Karpas-422 (cell line): ENCODE results near the gene ZNF638. TPM values are rescaled to one million over a fixed set of nuclear protein-coding genes. Genes with fewer than 3 reads are reported as not detected.

Source experiments
- DNase-seq: peaks from one replicate; pipeline ENCODE4 v3.0.0-alpha.2; 2015
- H2AFZ ChIP-seq: fragments of 200-600 bp; sonication (generic); 2 replicates; pipeline ENCODE4 v1.6.1; 2014; ENCODE audit warnings: antibody characterized with exemption, low read length, mixed read lengths
- H3K27ac ChIP-seq: fragments of 200-600 bp; sonication (generic); 2 replicates; pipeline ENCODE4 v1.5.1; 2014; ENCODE audit warnings: mild to moderate bottlenecking, low read length, moderate library complexity
- H3K27me3 ChIP-seq: fragments of 200-600 bp; sonication (generic); 2 replicates; pipeline ENCODE4 v1.6.1; 2014; ENCODE audit warnings: low read length, mixed read lengths
- H3K36me3 ChIP-seq: fragments of 200-600 bp; sonication (generic); 2 replicates; pipeline ENCODE4 v1.6.1; 2014; ENCODE audit warnings: low read length, mixed read lengths; ENCODE audit not compliant: insufficient read depth
- H3K4me1 ChIP-seq: fragments of 200-600 bp; sonication (generic); 2 replicates; pipeline ENCODE4 v1.6.1; 2014; ENCODE audit warnings: mild to moderate bottlenecking, low read length, mixed read lengths
- H3K4me2 ChIP-seq: fragments of 200-600 bp; sonication (generic); 2 replicates; pipeline ENCODE4 v1.6.1; 2014; ENCODE audit warnings: low read length, low read depth, mild to moderate bottlenecking; ENCODE audit not compliant: poor library complexity, severe bottlenecking
- H3K4me3 ChIP-seq: fragments of 200-600 bp; sonication (generic); 2 replicates; pipeline ENCODE4 v1.5.1; 2014; ENCODE audit warnings: mild to moderate bottlenecking, antibody characterized with exemption, low read length, mixed read lengths
- H3K79me2 ChIP-seq: fragments of 200-600 bp; sonication (generic); 2 replicates; pipeline ENCODE4 v1.6.1; 2014; ENCODE audit warnings: mild to moderate bottlenecking, low read length, mixed read lengths
- H3K9ac ChIP-seq: fragments of 200-600 bp; sonication (generic); 2 replicates; pipeline ENCODE4 v1.6.0; 2014; ENCODE audit warnings: low read length
- H3K9me2 ChIP-seq: fragments of 200-600 bp; sonication (generic), shearing (Covaris generic); replicated peaks from 2 replicates; pipeline ENCODE4 v1.6.0; 2014; ENCODE audit warnings: mild to moderate bottlenecking, low read length, moderate library complexity; ENCODE audit not compliant: insufficient read depth
- H3K9me3 ChIP-seq: fragments of 300-700, 200-600 bp; sonication (generic); 2 replicates; pipeline ENCODE4 v1.6.1; 2014; ENCODE audit warnings: low read length, mixed read lengths
- H4K20me1 ChIP-seq: fragments of 200-600 bp; sonication (generic); 2 replicates; pipeline ENCODE4 v1.6.1; 2014; ENCODE audit warnings: mild to moderate bottlenecking, antibody characterized with exemption, low read length, low read depth; ENCODE audit not compliant: insufficient read depth
- total RNA-seq: library from RNA; depleted of rRNA; stranded (reverse); fragments of >200 nt; shearing (Covaris generic); gene quantifications from 2 replicates; pipeline ENCODE4 v1.2.3, GENCODE V29; 2014; ENCODE audit warnings: low replicate concordance; rRNA removed

The ZNF638 gene, protein sequence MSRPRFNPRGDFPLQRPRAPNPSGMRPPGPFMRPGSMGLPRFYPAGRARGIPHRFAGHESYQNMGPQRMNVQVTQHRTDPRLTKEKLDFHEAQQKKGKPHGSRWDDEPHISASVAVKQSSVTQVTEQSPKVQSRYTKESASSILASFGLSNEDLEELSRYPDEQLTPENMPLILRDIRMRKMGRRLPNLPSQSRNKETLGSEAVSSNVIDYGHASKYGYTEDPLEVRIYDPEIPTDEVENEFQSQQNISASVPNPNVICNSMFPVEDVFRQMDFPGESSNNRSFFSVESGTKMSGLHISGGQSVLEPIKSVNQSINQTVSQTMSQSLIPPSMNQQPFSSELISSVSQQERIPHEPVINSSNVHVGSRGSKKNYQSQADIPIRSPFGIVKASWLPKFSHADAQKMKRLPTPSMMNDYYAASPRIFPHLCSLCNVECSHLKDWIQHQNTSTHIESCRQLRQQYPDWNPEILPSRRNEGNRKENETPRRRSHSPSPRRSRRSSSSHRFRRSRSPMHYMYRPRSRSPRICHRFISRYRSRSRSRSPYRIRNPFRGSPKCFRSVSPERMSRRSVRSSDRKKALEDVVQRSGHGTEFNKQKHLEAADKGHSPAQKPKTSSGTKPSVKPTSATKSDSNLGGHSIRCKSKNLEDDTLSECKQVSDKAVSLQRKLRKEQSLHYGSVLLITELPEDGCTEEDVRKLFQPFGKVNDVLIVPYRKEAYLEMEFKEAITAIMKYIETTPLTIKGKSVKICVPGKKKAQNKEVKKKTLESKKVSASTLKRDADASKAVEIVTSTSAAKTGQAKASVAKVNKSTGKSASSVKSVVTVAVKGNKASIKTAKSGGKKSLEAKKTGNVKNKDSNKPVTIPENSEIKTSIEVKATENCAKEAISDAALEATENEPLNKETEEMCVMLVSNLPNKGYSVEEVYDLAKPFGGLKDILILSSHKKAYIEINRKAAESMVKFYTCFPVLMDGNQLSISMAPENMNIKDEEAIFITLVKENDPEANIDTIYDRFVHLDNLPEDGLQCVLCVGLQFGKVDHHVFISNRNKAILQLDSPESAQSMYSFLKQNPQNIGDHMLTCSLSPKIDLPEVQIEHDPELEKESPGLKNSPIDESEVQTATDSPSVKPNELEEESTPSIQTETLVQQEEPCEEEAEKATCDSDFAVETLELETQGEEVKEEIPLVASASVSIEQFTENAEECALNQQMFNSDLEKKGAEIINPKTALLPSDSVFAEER (N-terminal part only)
- total RNA-seq = 232 and 317 TPM in 2 replicates

GRCh38 chr2:71331581-71332434 is at the start of gene ZNF638:
TSS of gene ZNF638 (plus strand) at chr2:71331782. CDS start at chr2:71348955, 17,173 bp downstream.
- Histone ChIP-seq H3K4me3 (peak within 1 kb of the TSS; percentile 73), H3K36me3 (peaks cover 28% of the 10 kb centered on the region; the same call in 1 of the 2 replicates), H3K9me2 (no peaks in the 10 kb centered on the region), H3K9ac (peak within 1 kb of the TSS; percentile 91), H2AFZ (peak within 1 kb of the TSS; percentile 86), H3K79me2 (peaks cover 53% of the 10 kb centered on the region), H3K27ac (peak within 1 kb of the TSS; percentile 54), H3K9me3 (no peaks in the 10 kb centered on the region), H4K20me1 (peaks cover 15% of the 10 kb centered on the region; the same call in 1 of the 2 replicates), H3K4me1 (peaks cover 28% of the 10 kb centered on the region), H3K27me3 (no peaks in the 10 kb centered on the region), H3K4me2 (peak within 1 kb of the TSS; percentile 85)
- DNase-seq = peak; percentile 99

DNA sequence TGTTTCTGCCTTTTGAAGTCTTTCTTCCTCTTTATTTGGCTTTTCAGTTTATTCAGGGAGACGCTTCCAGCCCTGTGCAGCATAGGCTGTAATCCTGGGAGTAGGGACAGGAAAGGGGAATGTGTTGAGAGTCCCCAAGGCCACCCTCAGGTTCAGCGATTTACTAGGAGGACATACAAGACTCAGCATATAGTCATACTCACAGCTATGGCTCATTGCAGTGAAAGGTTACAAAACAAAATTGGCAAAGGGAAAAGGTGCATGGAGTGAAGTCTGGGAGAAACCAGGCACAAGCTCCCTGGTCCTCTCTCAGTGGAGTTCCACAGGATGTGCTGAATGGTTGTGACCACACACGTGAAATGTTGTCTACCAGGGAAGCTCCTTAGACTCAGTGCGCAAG is 49.6 kb upstream of the ZNF638 start:
- Histone ChIP-seq H3K27me3 (no peaks in the 10 kb centered on the region), H3K79me2 (no peaks in the 10 kb centered on the region), H3K4me2 (no peak overlapping the region)

DNA sequence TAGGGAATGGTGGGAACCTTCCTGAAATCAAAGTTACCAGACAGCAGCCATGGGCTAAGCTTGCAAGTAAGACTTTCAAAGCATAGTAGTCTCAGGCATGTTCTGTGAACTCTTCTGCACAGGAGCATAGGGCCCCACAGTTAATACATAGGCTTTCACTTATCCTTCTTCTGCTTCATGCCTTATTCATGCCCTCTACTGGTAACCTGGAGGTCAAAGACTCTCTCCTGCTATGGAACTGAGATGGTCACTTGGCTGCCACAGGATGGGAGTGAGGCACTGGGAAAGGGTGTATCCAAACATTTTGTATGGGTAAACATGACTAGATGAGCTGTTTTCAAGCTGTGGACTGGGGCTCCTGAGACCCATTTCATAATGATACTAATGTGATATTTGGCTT is 49.1 kb upstream of the ZNF638 start:
- H3K9me2 ChIP-seq = no peaks in the 10 kb centered on the region
- no peaks in the 10 kb centered on the region for H3K79me2 ChIP-seq
- H4K20me1 ChIP-seq = no peaks in the 10 kb centered on the region
- H3K4me2 ChIP-seq = no peak overlapping the region
- no peak overlapping the region for H3K27ac ChIP-seq
- no peak overlapping the region for H2AFZ ChIP-seq
- no peaks in the 10 kb centered on the region for H3K27me3 ChIP-seq
- H3K36me3 ChIP-seq = no peaks in the 10 kb centered on the region
- H3K9me3 ChIP-seq = no peaks in the 10 kb centered on the region
- peak; percentile 62 for DNase-seq
- no peak overlapping the region for H3K9ac ChIP-seq
- H3K4me1 ChIP-seq = no peaks in the 10 kb centered on the region
- H3K4me3 ChIP-seq = no peak overlapping the region

More for the DNA sequence above, 49.6 kb upstream of the ZNF638 start:
- Histone ChIP-seq H3K36me3 (no peaks in the 10 kb centered on the region), H3K27ac (no peak overlapping the region), H3K4me3 (no peak overlapping the region), H2AFZ (no peak overlapping the region), H3K9me3 (no peaks in the 10 kb centered on the region), H3K4me1 (no peaks in the 10 kb centered on the region), H3K9ac (no peak overlapping the region), H3K9me2 (no peaks in the 10 kb centered on the region), H4K20me1 (no peaks in the 10 kb centered on the region)
- no peak for DNase-seq

- H3K27me3 ChIP-seq = no peaks in the 10 kb centered on the region
- no peak for DNase-seq
- no peak overlapping the region for H3K9ac ChIP-seq
- no peaks in the 10 kb centered on the region for H3K79me2 ChIP-seq
- no peaks in the 10 kb centered on the region for H3K9me3 ChIP-seq
- H2AFZ ChIP-seq = no peak overlapping the region
- no peaks in the 10 kb centered on the region for H3K9me2 ChIP-seq
- H3K4me2 ChIP-seq = no peak overlapping the region
- H3K36me3 ChIP-seq = no peaks in the 10 kb centered on the region
- H3K4me3 ChIP-seq = no peak overlapping the region
- H3K4me1 ChIP-seq = no peaks in the 10 kb centered on the region
- no peak overlapping the region for H3K27ac ChIP-seq
- no peaks in the 10 kb centered on the region for H4K20me1 ChIP-seq
Measured at GRCh38 chr2:71283131-71283530, 48.5 kb upstream of the ZNF638 start.

GRCh38 chr2:71285706-71286105 is 45.9 kb upstream of the ZNF638 start:
- no peak overlapping the region for H2AFZ ChIP-seq
- H3K79me2 ChIP-seq = no peaks in the 10 kb centered on the region
- no peak overlapping the region for H3K4me3 ChIP-seq
- no peaks in the 10 kb centered on the region for H3K27me3 ChIP-seq
- no peaks in the 10 kb centered on the region for H4K20me1 ChIP-seq
- no peak overlapping the region for H3K27ac ChIP-seq
- H3K9ac ChIP-seq = no peak overlapping the region
- DNase-seq = no peak
- no peaks in the 10 kb centered on the region for H3K36me3 ChIP-seq
- no peaks in the 10 kb centered on the region for H3K4me1 ChIP-seq
- H3K9me3 ChIP-seq = no peaks in the 10 kb centered on the region
- H3K4me2 ChIP-seq = no peak overlapping the region
- no peaks in the 10 kb centered on the region for H3K9me2 ChIP-seq

DNA sequence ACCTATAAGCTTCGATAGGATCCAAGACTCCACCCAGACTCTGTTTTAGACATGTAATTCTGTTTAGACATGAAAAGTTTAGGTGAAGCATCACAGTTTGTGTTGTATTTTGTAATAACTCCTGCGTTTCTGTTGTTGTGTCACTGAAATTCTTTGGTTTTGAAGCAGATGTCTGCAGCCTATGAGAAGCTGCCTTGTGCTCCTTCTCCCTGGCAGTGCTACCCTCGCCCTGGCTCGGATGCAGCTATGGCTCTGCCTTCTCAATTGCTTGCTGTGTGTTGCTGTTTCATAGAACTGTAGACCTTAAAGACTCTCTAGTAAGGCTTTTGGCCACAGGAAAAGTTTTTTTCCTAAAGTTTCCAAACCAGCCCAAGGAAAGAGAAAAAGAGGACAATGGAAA is 40.2 kb upstream of the ZNF638 start:
- H3K9me3 ChIP-seq = no peaks in the 10 kb centered on the region
- H4K20me1 ChIP-seq = no peaks in the 10 kb centered on the region
- no peaks in the 10 kb centered on the region for H3K36me3 ChIP-seq
- no peak overlapping the region for H3K4me2 ChIP-seq
- no peaks in the 10 kb centered on the region for H3K27me3 ChIP-seq
- H3K4me1 ChIP-seq = no peaks in the 10 kb centered on the region
- no peak overlapping the region for H2AFZ ChIP-seq
- no peak overlapping the region for H3K9ac ChIP-seq
- H3K79me2 ChIP-seq = no peaks in the 10 kb centered on the region
- no peaks in the 10 kb centered on the region for H3K9me2 ChIP-seq
- no peak for DNase-seq
- no peak overlapping the region for H3K4me3 ChIP-seq
- no peak overlapping the region for H3K27ac ChIP-seq

- Histone ChIP-seq H3K4me3 (no peak overlapping the region), H3K36me3 (no peaks in the 10 kb centered on the region), H3K27me3 (no peaks in the 10 kb centered on the region), H3K9me2 (no peaks in the 10 kb centered on the region), H2AFZ (no peak overlapping the region), H3K4me1 (no peaks in the 10 kb centered on the region), H3K4me2 (no peak overlapping the region), H3K27ac (no peak overlapping the region), H3K9me3 (no peaks in the 10 kb centered on the region), H3K9ac (no peak overlapping the region), H4K20me1 (no peaks in the 10 kb centered on the region), H3K79me2 (no peaks in the 10 kb centered on the region)
- DNase-seq = no peak
Measured at GRCh38 chr2:71292159-71292558, 39.4 kb upstream of the ZNF638 start.
